MM.1S (cell line): ENCODE results near the gene KAZALD1.

Experiments
- DNase-seq: peaks from one replicate; pipeline ENCODE4 v3.0.0-alpha.2; 2015
- H2AFZ ChIP-seq: fragments of 300-600 bp; sonication (generic); 2 replicates; pipeline ENCODE4 v1.6.0; 2016; ENCODE audit warnings: antibody characterized with exemption, low read length
- H3F3A ChIP-seq: fragments of 300-600 bp; sonication (generic); 2 replicates; pipeline ENCODE4 v1.6.1; 2016; ENCODE audit warnings: mild to moderate bottlenecking, antibody characterized with exemption, low read length, moderate library complexity, mixed read lengths; ENCODE audit not compliant: insufficient read depth
- H3K27ac ChIP-seq: fragments of 300-600 bp; sonication (generic); 2 replicates; pipeline ENCODE4 v1.5.1; 2016; ENCODE audit warnings: mild to moderate bottlenecking, low read length
- H3K27me3 ChIP-seq: fragments of 300-600 bp; sonication (generic); replicated peaks from 2 replicates; pipeline ENCODE4 v1.6.0; 2016; ENCODE audit warnings: low read length; ENCODE audit not compliant: insufficient read depth
- H3K36me3 ChIP-seq: fragments of 300-600 bp; sonication (generic); replicated peaks from 2 replicates; pipeline ENCODE4 v1.6.1; 2016; ENCODE audit warnings: mild to moderate bottlenecking, low read length, mixed read lengths; ENCODE audit not compliant: insufficient read depth
- H3K4me1 ChIP-seq: fragments of 300-600 bp; sonication (generic); 2 replicates; pipeline ENCODE4 v1.6.1; 2016; ENCODE audit warnings: low read length, mixed read lengths
- H3K4me2 ChIP-seq: fragments of 300-600 bp; sonication (generic); 2 replicates; pipeline ENCODE4 v1.6.0; 2016; ENCODE audit warnings: low read depth, low read length
- H3K4me3 ChIP-seq: fragments of 300-600 bp; sonication (generic); 2 replicates; pipeline ENCODE4 v1.5.1; 2016; ENCODE audit warnings: low read length, mixed read lengths
- H3K79me2 ChIP-seq: fragments of 300-600 bp; sonication (generic); 2 replicates; pipeline ENCODE4 v1.6.1; 2016; ENCODE audit warnings: mixed run types, low read length, mixed read lengths
- H3K9ac ChIP-seq: fragments of 300-600 bp; sonication (generic); 2 replicates; pipeline ENCODE4 v1.6.1; 2016; ENCODE audit warnings: low read length, mixed read lengths
- H3K9me2 ChIP-seq: fragments of 300-600 bp; sonication (generic); replicated peaks from 2 replicates; pipeline ENCODE4 v1.6.1; 2016; ENCODE audit warnings: mild to moderate bottlenecking, low read length, mixed read lengths; ENCODE audit not compliant: insufficient read depth
- H3K9me3 ChIP-seq: fragments of 300-600 bp; sonication (generic); replicated peaks from 2 replicates; pipeline ENCODE4 v1.6.1; 2016; ENCODE audit warnings: mild to moderate bottlenecking, low read length, mixed read lengths; ENCODE audit not compliant: insufficient read depth
- H4K20me1 ChIP-seq: fragments of 300-600 bp; sonication (generic); 2 replicates; pipeline ENCODE4 v1.6.1; 2016; ENCODE audit warnings: mild to moderate bottlenecking, low read length, moderate library complexity, mixed read lengths; ENCODE audit not compliant: insufficient read depth
- EZH2 ChIP-seq: fragments of 300-600 bp; sonication (generic); optimal IDR thresholded peaks from 2 replicates; pipeline ENCODE3; 2017; ENCODE audit warnings: low read depth, mild to moderate bottlenecking, antibody characterized with exemption, low read length, mixed read lengths
- EZH2phosphoT487 ChIP-seq: fragments of 300-600 bp; sonication (generic); IDR thresholded peaks from 2 replicates; pipeline ENCODE4 v1.6.1; 2018; ENCODE audit warnings: antibody characterized with exemption, low read length
- TF ChIP-seq, protein P1 (sequence below): fragments of 300-600 bp; sonication (generic); IDR thresholded peaks from 2 replicates; pipeline ENCODE4 v1.5.1; 2016; ENCODE audit warnings: antibody characterized with exemption, low read length, mixed read lengths

Gene KAZALD1

DNA sequence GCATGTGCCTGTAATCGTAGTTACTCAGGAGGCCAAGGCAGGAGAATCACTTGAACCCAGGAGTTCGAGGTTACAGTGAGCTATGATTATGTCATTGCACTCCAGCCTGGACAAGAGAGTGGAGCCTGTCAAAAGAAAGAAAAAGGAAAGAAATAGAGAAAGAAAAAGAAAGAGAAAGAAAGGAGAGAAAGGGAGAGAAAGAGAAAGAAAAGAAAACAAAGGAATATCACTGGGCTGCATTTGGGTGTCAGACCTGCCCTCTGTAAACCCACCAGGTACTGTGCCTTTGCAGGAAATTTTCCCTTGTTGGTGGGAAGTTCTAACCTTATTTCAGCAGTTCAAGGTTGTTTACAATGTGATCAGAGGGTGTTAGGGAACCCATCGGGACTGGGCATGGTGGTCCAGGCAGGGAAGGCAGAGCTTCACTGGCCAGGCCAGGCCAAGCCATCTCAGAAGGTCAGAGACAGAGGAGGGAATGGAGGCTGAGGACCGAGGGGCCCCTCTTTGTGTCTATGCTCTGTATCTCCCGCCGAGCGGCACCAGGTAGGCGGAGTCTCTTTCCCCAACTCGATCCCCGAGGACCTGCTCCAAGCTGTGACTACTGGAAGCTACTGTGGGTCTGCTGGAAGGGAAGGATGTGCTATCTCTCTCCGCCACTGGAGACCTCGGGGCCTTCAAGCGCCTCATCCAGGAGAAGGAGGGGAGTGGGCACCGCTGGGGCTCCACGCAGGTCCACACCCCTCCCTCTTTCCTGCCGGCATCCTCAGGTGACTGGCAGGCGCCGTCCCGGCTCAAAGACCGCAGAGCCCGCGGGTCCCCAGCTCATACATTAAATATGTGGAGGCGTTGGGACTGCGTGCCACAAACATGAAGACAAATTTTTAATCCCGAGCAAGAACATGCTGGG, 15.2 kb upstream of the KAZALD1 start:
- Histone ChIP-seq H3K27me3 (peaks cover 17% of the 10 kb centered on the region), H3K9me2 (no peaks in the 10 kb centered on the region), H3K4me2 (peak overlapping the region; percentile 24; the same call in 1 of the 2 replicates), H3F3A (peaks cover 18% of the 10 kb centered on the region), H3K4me1 (peaks cover 21% of the 10 kb centered on the region), H3K36me3 (no peaks in the 10 kb centered on the region), H3K9ac (no peak overlapping the region), H4K20me1 (no peaks in the 10 kb centered on the region), H3K79me2 (no peaks in the 10 kb centered on the region), H2AFZ (peak overlapping the region; percentile 9; the same call in 1 of the 2 replicates), H3K9me3 (no peaks in the 10 kb centered on the region), H3K4me3 (no peak overlapping the region), H3K27ac (no peak overlapping the region)
- no peak for DNase-seq
- TF ChIP-seq EZH2phosphoT487, result no peak
- no peak for TF ChIP-seq EZH2
- TF ChIP-seq, protein P1, sequence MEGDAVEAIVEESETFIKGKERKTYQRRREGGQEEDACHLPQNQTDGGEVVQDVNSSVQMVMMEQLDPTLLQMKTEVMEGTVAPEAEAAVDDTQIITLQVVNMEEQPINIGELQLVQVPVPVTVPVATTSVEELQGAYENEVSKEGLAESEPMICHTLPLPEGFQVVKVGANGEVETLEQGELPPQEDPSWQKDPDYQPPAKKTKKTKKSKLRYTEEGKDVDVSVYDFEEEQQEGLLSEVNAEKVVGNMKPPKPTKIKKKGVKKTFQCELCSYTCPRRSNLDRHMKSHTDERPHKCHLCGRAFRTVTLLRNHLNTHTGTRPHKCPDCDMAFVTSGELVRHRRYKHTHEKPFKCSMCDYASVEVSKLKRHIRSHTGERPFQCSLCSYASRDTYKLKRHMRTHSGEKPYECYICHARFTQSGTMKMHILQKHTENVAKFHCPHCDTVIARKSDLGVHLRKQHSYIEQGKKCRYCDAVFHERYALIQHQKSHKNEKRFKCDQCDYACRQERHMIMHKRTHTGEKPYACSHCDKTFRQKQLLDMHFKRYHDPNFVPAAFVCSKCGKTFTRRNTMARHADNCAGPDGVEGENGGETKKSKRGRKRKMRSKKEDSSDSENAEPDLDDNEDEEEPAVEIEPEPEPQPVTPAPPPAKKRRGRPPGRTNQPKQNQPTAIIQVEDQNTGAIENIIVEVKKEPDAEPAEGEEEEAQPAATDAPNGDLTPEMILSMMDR, result no peak

GRCh38 chr10:101047268-101047667, 14.5 kb upstream of the KAZALD1 start:
- Histone ChIP-seq H3K27ac (no peak overlapping the region), H3K9me3 (no peaks in the 10 kb centered on the region), H4K20me1 (no peaks in the 10 kb centered on the region), H3F3A (peaks cover 12% of the 10 kb centered on the region), H3K9me2 (no peaks in the 10 kb centered on the region), H3K4me1 (peaks cover 18% of the 10 kb centered on the region), H3K36me3 (no peaks in the 10 kb centered on the region), H3K9ac (no peak overlapping the region), H3K4me2 (no peak overlapping the region), H3K79me2 (no peaks in the 10 kb centered on the region), H3K27me3 (peaks cover 17% of the 10 kb centered on the region), H2AFZ (no peak overlapping the region), H3K4me3 (no peak overlapping the region)
- no peak for DNase-seq
- TF ChIP-seq, protein P1, result no peak

DNA sequence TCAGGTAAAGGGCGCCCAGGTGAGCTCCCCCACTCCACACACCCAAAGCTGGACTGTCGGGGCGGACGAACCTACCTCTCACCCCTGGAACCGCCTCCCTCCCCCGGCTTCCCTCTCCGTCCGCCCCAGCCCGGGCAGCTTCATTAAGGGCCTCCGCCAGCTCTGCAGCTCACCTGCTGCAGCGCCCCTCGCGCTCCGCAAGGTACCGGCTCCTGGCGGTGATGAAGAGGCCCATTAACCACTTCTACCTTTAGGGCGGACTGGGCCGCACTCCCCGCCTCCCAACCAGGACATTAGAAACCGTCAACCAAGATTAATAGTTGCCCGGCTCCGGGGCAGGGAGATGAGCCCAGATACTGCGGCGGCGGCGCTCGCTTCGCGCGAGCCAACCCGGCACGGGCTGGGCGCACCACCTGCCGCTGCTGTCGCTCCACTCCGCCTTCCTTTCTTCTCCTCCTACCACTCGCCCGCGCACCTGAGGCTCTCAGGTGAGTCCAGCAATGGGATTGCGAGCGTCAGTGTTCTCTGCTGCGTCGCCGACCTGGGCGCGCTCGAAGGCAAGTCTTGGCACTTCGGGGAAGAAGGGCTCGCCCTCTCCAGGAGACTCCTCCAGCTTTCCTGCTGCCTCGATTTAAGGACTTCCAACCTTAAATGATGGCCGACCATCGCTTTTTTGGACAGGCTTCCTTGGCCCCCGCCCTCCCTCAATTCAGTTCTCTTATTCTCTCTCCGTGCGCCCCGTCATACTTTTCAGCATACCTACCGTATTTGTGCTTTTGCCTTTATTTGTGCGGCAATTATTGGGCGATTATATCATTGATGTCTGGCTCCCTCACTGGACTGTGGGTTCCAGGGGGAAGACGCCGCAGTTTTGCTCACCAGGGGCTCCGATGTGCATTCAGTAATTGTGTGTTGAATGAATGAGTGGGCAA, 13.6 kb upstream of the KAZALD1 start:
- peaks cover 17% of the 10 kb centered on the region for H3K27me3 ChIP-seq
- no peaks in the 10 kb centered on the region for H3K79me2 ChIP-seq
- H3F3A ChIP-seq, result peaks cover 11% of the 10 kb centered on the region
- H4K20me1 ChIP-seq, result no peaks in the 10 kb centered on the region
- H3K4me1 ChIP-seq, result peaks cover 13% of the 10 kb centered on the region
- H3K9ac ChIP-seq, result no peak overlapping the region
- H2AFZ ChIP-seq, result no peak overlapping the region
- no peak overlapping the region for H3K4me3 ChIP-seq
- H3K27ac ChIP-seq, result no peak overlapping the region
- no peak overlapping the region for H3K4me2 ChIP-seq
- no peaks in the 10 kb centered on the region for H3K9me2 ChIP-seq
- no peaks in the 10 kb centered on the region for H3K36me3 ChIP-seq
- TF ChIP-seq EZH2phosphoT487, result no peak
- H3K9me3 ChIP-seq, result no peaks in the 10 kb centered on the region
- DNase-seq, result no peak
